OCI-LY1 (cell line): ENCODE data around the gene TBC1D2B.

Source experiments
- CTCF ChIP-seq: fragments of 200-600 bp; sonication (generic), shearing (Covaris generic); IDR thresholded peaks from 2 replicates; pipeline ENCODE4 v1.5.1; 2017; ENCODE audit warnings: mild to moderate bottlenecking, antibody characterized with exemption, low read length, moderate library complexity, mixed read lengths
- EZH2 ChIP-seq: fragments of 200-600 bp; sonication (generic), shearing (Covaris generic); IDR thresholded peaks from 2 replicates; pipeline ENCODE4 v1.8.0; 2017; ENCODE audit warnings: borderline replicate concordance, mixed run types, mild to moderate bottlenecking, antibody characterized with exemption, low read length, moderate library complexity, mixed read lengths

- TF ChIP-seq CTCF, result no peak
- TF ChIP-seq EZH2, result no peak
Measured at GRCh38 chr15:78097667-78098066, 20.2 kb upstream of the TBC1D2B start.
